CD14-positive monocyte (primary cell): Measurements from ENCODE around the gene MRNIP. TPM values are rescaled to one million over a fixed set of nuclear protein-coding genes. Genes with fewer than 3 reads are reported as not detected.

Experiments used
- DNase-seq, 3 donors: peaks; one replicate each; pipeline ENCODE4 v3.0.0-alpha.2; 2011 to 2022
- H2AFZ ChIP-seq: 2 replicates; pipeline ENCODE4 v1.6.0; 2012; ENCODE audit warnings: mild to moderate bottlenecking, low read depth, low read length, inconsistent platforms; ENCODE audit not compliant: insufficient read depth, poor library complexity, severe bottlenecking
- H3K27ac ChIP-seq, 2 donors: 1 replicate in 1 of 2; 2 replicates in 1 of 2; pipeline ENCODE4 v1.5.1; 2012 to 2013; ENCODE audit warnings: low read length in 2 of 2, control low read depth in 1 of 2, inconsistent platforms in 1 of 2, low read depth in 1 of 2, mild to moderate bottlenecking in 1 of 2
- H3K27me3 ChIP-seq, 2 donors: one replicate each; pipeline versions ENCODE4 v1.6.0 to v1.6.1; 2011 to 2013; ENCODE audit warnings: low read length in 2 of 2; ENCODE audit not compliant: control insufficient read depth in 2 of 2, insufficient read depth in 2 of 2
- H3K36me3 ChIP-seq, 2 donors: replicated peaks in 1 of 2; 1 replicate in 1 of 2; 2 replicates in 1 of 2; pipeline versions ENCODE4 v1.5.1 to v1.6.1; 2012 to 2013; ENCODE audit warnings: low read length in 2 of 2, control low read depth in 1 of 2, inconsistent platforms in 1 of 2, mild to moderate bottlenecking in 1 of 2; ENCODE audit not compliant: insufficient read depth in 2 of 2, control insufficient read depth in 1 of 2
- H3K4me1 ChIP-seq, 2 donors: 1 replicate in 1 of 2; 2 replicates in 1 of 2; pipeline versions ENCODE4 v1.5.1 to v1.6.1; 2012 to 2013; ENCODE audit warnings: low read length in 2 of 2, control low read depth in 1 of 2, inconsistent platforms in 1 of 2, mild to moderate bottlenecking in 1 of 2, moderate library complexity in 1 of 2; ENCODE audit not compliant: insufficient read depth in 2 of 2, control insufficient read depth in 1 of 2
- H3K4me2 ChIP-seq: replicated peaks from 2 replicates; pipeline ENCODE3; 2012; ENCODE audit warnings: low read length, moderate library complexity, mild to moderate bottlenecking; ENCODE audit not compliant: poor library complexity, severe bottlenecking; ENCODE audit errors: extremely low read depth
- H3K4me3 ChIP-seq, 3 experiments: fragments of 200-600 bp in 1 of 3; sonication (generic) in 1 of 3; replicated peaks in 1 of 3; 1 replicate in 2 of 3; 2 replicates in 1 of 3; pipeline ENCODE4 v1.5.1; 2011 to 2013; ENCODE audit warnings: low read length in 3 of 3, mild to moderate bottlenecking in 3 of 3, control low read depth in 2 of 3, low read depth in 2 of 3, inconsistent platforms in 1 of 3, moderate library complexity in 1 of 3
- H3K79me2 ChIP-seq: 2 replicates; pipeline ENCODE4 v1.6.0; 2012; ENCODE audit warnings: mild to moderate bottlenecking, control low read depth, inconsistent platforms, low read length, moderate library complexity; ENCODE audit not compliant: insufficient read depth
- H3K9ac ChIP-seq: 2 replicates; pipeline ENCODE4 v1.6.0; 2017; ENCODE audit warnings: low read length, mild to moderate bottlenecking; ENCODE audit not compliant: insufficient read depth, poor library complexity, severe bottlenecking
- H3K9me3 ChIP-seq, 2 donors: replicated peaks in 1 of 2; 1 replicate in 1 of 2; 2 replicates in 1 of 2; pipeline versions ENCODE4 v1.5.1 to v1.6.1; 2012 to 2013; ENCODE audit warnings: low read length in 2 of 2, control low read depth in 1 of 2; ENCODE audit not compliant: control insufficient read depth in 1 of 2, insufficient read depth in 1 of 2
- H4K20me1 ChIP-seq: 2 replicates; pipeline ENCODE4 v1.6.0; 2012; ENCODE audit warnings: mild to moderate bottlenecking, low read length, control low read depth, moderate library complexity; ENCODE audit not compliant: insufficient read depth
- H3K27ac Mint-ChIP-seq, 7 donors: one replicate each; pipeline ENCODE4 v1.8.0; 2020; ENCODE audit warnings: mild to moderate bottlenecking in 7 of 7, mixed read lengths in 7 of 7, moderate library complexity in 6 of 7, inconsistent platforms in 2 of 7
- H3K27me3 Mint-ChIP-seq, 3 donors: one replicate each; pipeline ENCODE4 v1.8.0; 2021 to 2022; ENCODE audit warnings: low read depth in 3 of 3, mild to moderate bottlenecking in 3 of 3, mixed read lengths in 3 of 3, moderate library complexity in 3 of 3, inconsistent platforms in 1 of 3
- H3K36me3 Mint-ChIP-seq, 2 donors: one replicate each; pipeline ENCODE4 v1.8.0; 2020; ENCODE audit warnings: mixed read lengths in 2 of 2, inconsistent platforms in 1 of 2, mild to moderate bottlenecking in 1 of 2
- H3K4me1 Mint-ChIP-seq: one replicate; pipeline ENCODE4 v1.8.0; 2020; ENCODE audit warnings: mild to moderate bottlenecking, mixed read lengths
- H3K4me3 Mint-ChIP-seq, 2 donors: one replicate each; pipeline ENCODE4 v1.8.0; 2020; ENCODE audit warnings: mild to moderate bottlenecking in 2 of 2, mixed read lengths in 2 of 2, moderate library complexity in 1 of 2
- H3K9me3 Mint-ChIP-seq, 7 donors: one replicate each; pipeline ENCODE4 v1.8.0; 2020 to 2022; ENCODE audit warnings: mixed read lengths in 7 of 7, mild to moderate bottlenecking in 6 of 7, moderate library complexity in 6 of 7, inconsistent platforms in 2 of 7
- WGBS: methylation state at CpG from one replicate; pipeline ENCODE4 v1.1.5; 2013; ENCODE audit warnings: missing lambda C conversion rate; ENCODE audit not compliant: insufficient coverage; 5-methylcytosine and 5-hydroxymethylcytosine counted together
- intact Hi-C, 2 donors: fragments of 100-400 bp; cut with micrococcal nuclease; formaldehyde crosslinking; loops; one replicate each; pipeline versions ENCODE4 v1.15.0 to v1.15.1; 2023
- polyA plus RNA-seq, 3 donors: library from polyadenylated mRNA; depleted of rRNA in 1 of 3; unstranded in 2 of 3; stranded (reverse) in 1 of 3; fragments of 300-500 nt in 2 of 3; fragments of >200 nt in 1 of 3; fragmentation: Illumina TruSeq in 2 of 3; gene quantifications; 1 replicate in 2 of 3; 2 replicates in 1 of 3; pipeline ENCODE4 v1.2.3, GENCODE V29; 2012 to 2021
- TF ChIP-seq, protein P1 (sequence below): fragments of 200-600 bp; IDR thresholded peaks from one replicate; pipeline ENCODE4 v1.8.0; 2022; ENCODE audit warnings: antibody characterized with exemption, mild to moderate bottlenecking

Gene MRNIP
- polyA plus RNA-seq, 3 donors, result 1.2 to 23.0 (median 1.4) TPM

DNA sequence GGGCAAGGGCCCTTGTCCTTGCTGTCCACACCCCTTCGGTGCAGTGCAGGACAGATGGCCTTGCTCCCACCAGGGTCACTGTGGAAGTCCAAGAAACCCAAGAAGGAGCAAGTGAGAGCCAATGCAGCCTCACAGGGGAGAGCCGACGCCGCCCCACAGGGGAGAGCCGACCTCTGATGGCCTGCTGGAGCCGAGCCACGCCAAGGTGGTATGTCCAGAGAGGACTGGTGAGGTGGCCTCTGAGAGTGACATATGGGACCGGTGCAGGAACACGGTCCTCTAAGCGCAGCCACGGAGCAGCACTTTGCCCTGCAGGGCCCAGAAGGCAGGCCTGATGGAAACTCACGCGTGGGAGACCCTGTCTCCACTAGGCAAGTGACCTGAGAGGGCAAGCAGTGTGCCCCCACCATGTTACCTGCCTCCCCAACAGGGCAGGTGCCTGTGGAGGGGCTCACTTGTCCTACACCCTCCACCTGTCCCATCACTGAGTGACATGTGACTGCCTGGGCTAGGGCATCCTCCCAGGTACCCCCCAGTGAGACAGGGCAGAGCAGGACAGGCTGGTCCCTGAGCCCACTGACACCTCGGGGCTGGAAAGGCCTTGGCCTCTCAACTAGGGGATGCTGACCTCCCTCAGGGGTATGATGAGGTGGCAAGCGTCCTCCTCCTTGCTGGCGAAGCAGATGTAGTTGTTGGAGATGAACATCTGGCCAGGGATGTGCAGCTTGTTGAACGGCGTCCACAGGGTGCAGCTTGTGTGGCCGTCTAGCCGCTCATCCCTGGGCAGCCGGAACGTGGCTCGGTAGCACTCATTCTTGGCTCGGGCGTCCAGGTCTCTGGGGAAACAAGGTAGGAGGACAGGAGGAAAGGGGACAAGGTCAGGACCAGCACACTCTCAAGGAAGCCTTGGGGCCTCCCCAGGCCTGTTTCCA, 32.4 kb upstream of the MRNIP start:
- Mint-ChIP-seq H3K27me3 (no peaks in the 10 kb centered on the region), H3K4me1 (no peaks in the 10 kb centered on the region), H3K9me3 (peaks cover 0 to 6% (median 4%) of the 10 kb centered on the region in 7 donors), H3K36me3 (peaks cover 93 to 97% of the 10 kb centered on the region in 2 donors), H3K4me3 (no peak overlapping the region), H3K27ac (peak overlapping the region in 3 of 7 donors; percentile 19 to 66 (median 45))
- no peaks in the 10 kb centered on the region for H3K4me1 ChIP-seq
- no peaks in the 10 kb centered on the region for H3K27me3 ChIP-seq
- no peak for DNase-seq
- H4K20me1 ChIP-seq, result peaks cover 15% of the 10 kb centered on the region
- H3K9me3 ChIP-seq, result no peaks in the 10 kb centered on the region
- H3K4me2 ChIP-seq, result no peak overlapping the region
- intact Hi-C loops, result no loop called here
- H2AFZ ChIP-seq, result no peak overlapping the region
- no peak overlapping the region for H3K9ac ChIP-seq
- no peak overlapping the region for H3K27ac ChIP-seq
- TF ChIP-seq, protein P1, sequence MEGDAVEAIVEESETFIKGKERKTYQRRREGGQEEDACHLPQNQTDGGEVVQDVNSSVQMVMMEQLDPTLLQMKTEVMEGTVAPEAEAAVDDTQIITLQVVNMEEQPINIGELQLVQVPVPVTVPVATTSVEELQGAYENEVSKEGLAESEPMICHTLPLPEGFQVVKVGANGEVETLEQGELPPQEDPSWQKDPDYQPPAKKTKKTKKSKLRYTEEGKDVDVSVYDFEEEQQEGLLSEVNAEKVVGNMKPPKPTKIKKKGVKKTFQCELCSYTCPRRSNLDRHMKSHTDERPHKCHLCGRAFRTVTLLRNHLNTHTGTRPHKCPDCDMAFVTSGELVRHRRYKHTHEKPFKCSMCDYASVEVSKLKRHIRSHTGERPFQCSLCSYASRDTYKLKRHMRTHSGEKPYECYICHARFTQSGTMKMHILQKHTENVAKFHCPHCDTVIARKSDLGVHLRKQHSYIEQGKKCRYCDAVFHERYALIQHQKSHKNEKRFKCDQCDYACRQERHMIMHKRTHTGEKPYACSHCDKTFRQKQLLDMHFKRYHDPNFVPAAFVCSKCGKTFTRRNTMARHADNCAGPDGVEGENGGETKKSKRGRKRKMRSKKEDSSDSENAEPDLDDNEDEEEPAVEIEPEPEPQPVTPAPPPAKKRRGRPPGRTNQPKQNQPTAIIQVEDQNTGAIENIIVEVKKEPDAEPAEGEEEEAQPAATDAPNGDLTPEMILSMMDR, result no peak
- no peak overlapping the region for H3K4me3 ChIP-seq
- WGBS, result over 99% methylated on average over 23 of the region's 25 CpGs
- peaks cover 96 to 99% of the 10 kb centered on the region in 2 donors for H3K36me3 ChIP-seq
- H3K79me2 ChIP-seq, result no peaks in the 10 kb centered on the region

DNA sequence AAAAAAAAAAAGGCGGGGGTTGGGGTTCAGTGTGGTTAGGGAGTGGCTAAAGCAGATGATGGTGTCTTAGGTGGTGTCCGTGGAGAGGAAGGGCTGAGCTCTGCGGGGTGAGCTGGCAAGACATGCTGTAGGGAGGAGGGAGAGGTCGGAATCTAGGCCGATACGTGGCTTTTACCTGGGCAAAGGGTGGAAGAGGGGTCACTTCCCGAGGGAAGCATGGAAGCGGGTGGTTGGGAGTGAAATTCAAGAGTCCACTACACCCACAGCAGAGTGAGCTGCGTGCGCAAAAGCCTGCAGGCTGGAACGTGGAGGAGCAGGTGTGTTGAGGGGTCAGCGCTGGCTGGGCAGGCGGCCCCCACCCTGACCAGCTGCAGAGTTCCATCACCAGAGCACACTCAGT, 31.3 kb upstream of the MRNIP start:
- no peak for DNase-seq
- Mint-ChIP-seq H3K27me3 (no peaks in the 10 kb centered on the region), H3K9me3 (peaks cover 4 to 16% (median 11%) of the 10 kb centered on the region in 7 donors), H3K27ac (peak overlapping the region in 2 of 7 donors; percentile 13 to 61), H3K36me3 (peaks cover 95 to 98% of the 10 kb centered on the region in 2 donors), H3K4me3 (no peak overlapping the region), H3K4me1 (no peaks in the 10 kb centered on the region)
- 100% methylated on average over 7 of the region's 13 CpGs for WGBS
- Histone ChIP-seq H3K9me3 (peaks cover 2 to 8% of the 10 kb centered on the region in 2 donors), H3K27ac (no peak overlapping the region), H3K79me2 (no peaks in the 10 kb centered on the region), H3K36me3 (peaks cover 93 to 99% of the 10 kb centered on the region in 2 donors), H3K9ac (no peak overlapping the region), H3K4me1 (no peaks in the 10 kb centered on the region), H3K4me3 (no peak overlapping the region), H4K20me1 (peaks cover 8% of the 10 kb centered on the region), H3K27me3 (no peaks in the 10 kb centered on the region), H3K4me2 (no peak overlapping the region), H2AFZ (no peak overlapping the region)
- intact Hi-C loops, result no loop called here
- TF ChIP-seq, protein P1, result no peak
